NCI-H226 (cell line): Measurements from ENCODE around the gene NUP37.
"Not testable (repeated sequence)": the region's sequence is repeated elsewhere in the genome, so short reads cannot be mapped to it uniquely, and the experiment has no call there.

Experiments
- DNase-seq: peaks from one replicate; pipeline ENCODE4 v3.0.0-alpha.2; 2015

Gene NUP37

DNA sequence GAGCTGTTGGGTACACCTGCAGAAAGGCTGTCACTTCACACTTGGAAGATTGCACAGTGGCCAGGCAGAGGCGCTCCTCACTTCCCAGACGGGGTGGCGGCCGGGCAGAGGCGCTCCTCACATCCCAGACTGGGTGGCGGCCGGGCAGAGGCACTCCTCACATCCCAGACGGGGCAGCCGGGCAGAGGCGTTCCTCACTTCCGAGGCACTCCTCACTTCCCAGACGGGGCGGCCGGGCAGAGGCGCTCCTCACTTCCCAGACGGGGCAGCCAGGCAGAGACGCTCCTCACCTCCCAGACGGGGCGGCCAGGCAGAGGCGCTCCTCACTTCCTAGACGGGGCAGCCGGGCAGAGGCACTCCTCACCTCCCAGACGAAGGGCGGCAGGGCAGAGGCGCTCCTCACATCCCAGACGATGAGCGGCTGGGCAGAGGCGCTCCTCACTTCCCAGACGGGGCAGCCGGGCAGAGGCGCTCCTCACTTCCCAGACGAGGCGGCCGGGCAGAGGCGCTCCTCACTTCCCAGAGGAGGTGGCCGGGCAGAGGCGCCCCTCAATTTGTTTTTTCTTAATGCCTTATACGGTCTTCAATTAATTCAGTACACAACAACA lies 30.6 kb downstream of the NUP37 start:
- DNase-seq = not testable (repeated sequence)

DNA sequence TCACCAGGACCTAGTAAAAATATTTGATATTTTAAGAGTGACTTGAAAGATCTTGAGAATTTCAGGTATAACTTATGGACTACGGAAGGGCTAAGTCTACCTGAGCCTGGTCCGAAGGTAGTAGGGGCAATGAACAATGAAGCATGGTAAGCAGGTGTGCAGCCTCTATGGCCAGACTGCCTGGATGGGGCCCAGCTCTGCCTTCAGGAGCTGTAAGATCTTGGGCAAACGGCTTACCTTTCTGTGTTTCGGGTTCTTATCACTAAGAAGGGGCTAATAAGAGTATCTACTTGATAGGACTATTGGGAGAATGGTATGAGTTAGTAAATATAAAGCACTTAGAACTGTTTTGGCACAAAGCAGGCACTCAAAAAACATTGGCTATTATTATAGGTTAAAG lies 39.1 kb downstream of the NUP37 start:
- no peak for DNase-seq

- DNase-seq = not testable (repeated sequence)
Observed at GRCh38 chr12:102072092-102072491, 47.8 kb downstream of the NUP37 start.

DNA sequence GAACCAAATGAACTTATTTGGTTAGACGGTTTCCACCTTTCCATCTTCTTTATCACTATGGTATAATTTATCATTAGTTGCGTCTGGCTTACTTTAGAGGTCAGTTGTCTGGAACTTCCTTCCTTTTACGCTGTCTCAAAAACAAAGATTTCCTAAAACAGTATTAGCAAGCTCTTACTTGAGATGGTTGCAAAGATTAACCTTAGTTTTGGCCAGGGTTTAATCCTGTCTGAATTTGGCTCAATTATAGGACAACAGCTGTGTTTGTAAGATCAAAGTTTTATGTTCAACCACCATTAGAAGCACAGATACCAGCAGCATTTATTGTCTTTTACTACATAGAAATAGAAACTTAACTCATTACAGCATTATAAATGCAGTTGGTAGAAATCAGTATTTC lies 50.2 kb downstream of the NUP37 start:
- DNase-seq = no peak

DNA sequence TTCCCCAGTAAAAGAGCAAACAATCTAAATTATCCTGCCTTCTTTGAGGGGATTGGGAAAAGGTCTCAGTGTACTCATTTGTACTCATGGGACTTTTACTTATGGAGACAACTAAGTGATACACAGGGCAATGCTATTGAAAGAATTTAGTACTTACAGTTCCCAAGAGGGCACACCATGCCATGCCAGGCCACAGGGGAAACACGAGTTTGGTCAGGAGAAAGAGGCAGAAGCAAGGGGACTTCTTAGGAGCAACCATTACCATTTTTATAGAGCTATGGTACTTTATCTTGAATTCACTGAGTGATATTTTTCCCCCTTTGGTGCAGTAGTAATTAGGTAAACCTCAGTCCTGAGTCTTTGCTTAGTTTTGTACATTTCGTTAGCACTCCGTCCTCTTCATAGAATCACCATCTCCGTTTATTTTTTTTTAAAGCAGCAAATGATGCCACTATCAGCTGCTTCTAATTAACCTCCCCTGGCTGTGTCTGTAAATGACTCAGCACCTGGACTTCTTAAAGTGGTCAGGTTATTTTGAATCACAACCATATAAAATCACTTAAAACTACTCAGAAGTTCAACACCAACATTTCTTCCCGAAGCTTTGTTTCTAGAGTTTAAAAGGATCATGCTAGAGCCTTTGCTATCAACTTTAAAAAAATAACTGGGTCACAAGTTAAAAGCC lies 52.2 kb downstream of the NUP37 start:
- DNase-seq = no peak

DNA sequence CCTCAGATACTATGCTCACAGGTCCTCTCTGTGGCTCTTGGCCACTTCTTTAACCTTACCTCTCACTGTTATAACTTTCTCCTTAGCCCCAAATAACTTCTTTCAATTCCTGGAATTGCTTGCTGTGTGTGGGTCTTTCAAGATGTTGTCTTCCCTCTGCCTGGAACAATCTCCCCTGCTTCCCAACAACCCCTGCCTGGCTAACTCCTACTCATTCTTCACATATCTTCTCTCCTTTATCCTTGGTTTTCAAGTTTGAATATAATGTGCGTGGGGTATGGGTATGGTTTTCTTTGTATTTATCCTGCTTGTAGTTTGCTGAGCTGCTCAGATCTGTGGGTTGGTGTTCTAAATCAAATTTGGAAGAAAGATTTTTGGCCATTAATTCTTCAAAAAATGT lies 55.4 kb downstream of the NUP37 start:
- no peak for DNase-seq

GRCh38 chr12:102063069-102063468 lies 56.8 kb downstream of the NUP37 start:
- peak; percentile 28 for DNase-seq

DNA sequence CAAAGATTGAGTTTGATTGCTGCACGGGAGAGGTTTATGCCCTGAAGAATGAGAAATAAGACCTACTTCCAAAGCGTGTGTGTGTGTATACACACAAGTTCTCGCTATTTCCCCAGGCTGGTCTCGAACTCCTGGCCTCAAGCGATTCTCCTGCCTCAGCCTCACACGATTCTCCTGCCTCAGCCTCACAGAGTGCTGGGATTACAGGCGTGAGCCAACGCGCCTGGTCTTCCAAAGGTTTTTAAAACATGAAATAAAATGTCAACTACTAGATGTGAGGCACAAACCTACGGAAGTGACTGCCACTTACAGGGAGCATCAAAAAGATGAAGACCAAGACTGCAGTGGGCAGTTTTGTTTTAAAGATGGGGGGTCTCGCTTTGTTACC lies 57.5 kb downstream of the NUP37 start:
- DNase-seq = no peak

GRCh38 chr12:102061560-102062418 lies 58.1 kb downstream of the NUP37 start, which contains the start of gene WASHC3:
WASHC3 (minus strand) TSS chr12:102061991; CDS start chr12:102061962, 29 bp downstream.
- DNase-seq = peak; percentile 91

DNA sequence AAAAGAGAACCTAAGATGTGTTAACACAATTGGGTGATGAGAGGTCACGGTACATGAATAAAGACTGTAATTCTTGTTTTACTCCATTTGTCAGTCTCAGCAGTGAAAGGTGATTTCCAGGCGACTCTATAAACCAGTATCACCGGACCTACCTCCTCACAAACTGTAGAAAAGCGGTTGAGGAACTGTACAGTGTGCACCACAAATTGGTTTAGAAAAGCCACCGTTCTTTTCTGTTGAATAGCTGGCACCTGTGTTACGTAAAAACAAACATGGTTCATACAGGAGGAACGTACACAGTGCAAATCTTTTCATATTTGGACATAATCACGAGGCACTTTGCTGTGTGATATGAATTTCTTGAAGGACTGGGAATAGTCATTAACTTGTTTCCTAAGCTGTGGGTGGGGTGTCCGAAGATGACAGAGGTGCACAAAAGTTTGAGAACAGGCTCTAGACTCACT lies 58.8 kb downstream of the NUP37 start:
- no peak for DNase-seq

DNA sequence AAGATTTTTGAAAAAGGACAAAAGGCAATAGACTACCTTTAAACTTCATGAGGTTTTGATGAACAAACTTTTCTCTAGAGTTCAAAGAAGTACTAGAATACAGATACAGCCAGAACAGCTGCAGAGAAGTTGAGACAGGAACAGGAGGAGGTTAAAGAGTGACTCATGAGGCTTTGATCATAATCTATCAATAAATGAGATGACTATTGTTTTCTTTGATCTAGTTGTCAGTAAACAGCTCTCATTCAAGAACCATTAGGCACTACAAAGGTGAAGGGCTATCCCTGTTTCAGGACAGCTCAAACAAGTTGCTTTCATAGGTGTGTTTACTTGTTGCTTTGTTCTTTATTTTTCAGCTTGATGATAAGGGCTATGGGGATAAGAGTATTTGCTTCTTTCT lies 60.6 kb downstream of the NUP37 start:
- no peak for DNase-seq

GRCh38 chr12:102054345-102054744 lies 65.6 kb downstream of the NUP37 start:
- DNase-seq = no peak

DNA sequence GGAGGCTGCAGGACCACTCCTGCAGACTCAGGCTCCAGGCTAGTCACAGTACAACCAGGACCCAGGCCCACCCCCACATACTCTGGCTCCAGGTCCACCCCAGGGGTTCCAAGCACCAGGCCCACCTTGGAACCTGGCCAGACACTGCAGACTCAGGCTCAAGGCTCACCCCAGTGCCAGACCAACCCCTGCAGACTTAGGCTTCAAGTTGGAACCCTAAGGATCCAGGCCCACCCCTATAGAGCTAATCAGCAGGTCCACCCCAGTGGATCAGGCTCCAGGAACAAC lies 66.9 kb downstream of the NUP37 start:
- DNase-seq = no peak

- DNase-seq = no peak
Observed at GRCh38 chr12:102052192-102053061, 67.5 kb downstream of the NUP37 start.

GRCh38 chr12:102051431-102051965 lies 68.4 kb downstream of the NUP37 start:
- no peak for DNase-seq

DNA sequence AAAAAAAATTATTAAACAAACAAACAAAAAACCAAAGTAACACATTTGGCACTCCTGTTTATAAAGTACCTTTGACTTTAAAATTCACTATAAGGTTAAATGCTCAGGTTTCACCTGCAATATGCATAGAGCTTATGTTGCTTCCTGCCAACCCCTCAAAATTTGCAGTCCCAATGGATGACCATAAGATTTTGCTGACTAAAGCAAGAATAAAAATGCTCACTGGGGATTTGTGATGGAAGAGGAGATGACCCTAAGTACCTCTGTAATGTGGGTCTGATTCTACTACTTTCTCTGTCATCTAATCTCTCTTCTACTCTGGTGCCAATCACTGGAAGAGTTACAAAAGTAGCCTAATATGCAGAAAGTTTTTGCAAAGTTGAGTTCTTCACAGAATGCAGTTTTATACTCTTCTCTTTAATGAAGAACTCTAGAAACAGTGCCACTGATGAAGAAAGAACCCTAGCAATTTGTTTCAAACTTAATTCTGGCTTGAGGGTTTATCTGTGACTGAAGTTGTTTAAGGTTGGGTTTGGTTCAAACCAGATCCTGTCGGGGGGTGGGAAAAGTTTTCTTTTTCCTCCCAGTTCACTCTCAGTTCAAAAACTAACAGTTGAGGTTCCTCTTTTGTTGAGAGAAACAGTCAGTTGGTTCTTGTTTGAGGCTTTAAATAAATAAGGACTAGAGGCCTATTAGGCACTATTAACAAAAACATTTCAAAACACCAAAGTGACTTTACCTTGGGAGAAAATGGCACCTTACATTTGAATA lies 69.1 kb downstream of the NUP37 start:
- no peak for DNase-seq

GRCh38 chr12:102043928-102044327 lies 76.0 kb downstream of the NUP37 start:
- no peak for DNase-seq

- peak; percentile 70 for DNase-seq
Observed at GRCh38 chr12:102033991-102034745, 85.7 kb downstream of the NUP37 start.

DNA sequence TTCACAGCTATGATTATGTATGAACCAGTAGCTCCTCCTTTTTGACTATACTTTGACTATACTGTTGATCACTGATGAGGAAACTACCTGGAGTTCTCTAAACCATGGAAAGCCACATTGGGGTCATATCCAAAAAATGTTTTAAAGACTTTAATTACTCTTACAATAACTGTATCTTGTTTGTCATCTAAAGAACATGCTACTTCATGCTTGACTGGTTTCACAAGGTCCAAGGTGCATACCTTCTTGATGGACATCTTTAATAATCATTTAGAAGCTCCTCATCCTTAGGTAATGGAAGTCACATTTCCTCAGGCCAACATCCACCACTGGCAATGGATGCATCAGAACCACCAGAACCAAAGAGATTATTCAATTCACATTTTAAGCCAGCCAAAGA lies 88.1 kb downstream of the NUP37 start:
- no peak for DNase-seq

DNA sequence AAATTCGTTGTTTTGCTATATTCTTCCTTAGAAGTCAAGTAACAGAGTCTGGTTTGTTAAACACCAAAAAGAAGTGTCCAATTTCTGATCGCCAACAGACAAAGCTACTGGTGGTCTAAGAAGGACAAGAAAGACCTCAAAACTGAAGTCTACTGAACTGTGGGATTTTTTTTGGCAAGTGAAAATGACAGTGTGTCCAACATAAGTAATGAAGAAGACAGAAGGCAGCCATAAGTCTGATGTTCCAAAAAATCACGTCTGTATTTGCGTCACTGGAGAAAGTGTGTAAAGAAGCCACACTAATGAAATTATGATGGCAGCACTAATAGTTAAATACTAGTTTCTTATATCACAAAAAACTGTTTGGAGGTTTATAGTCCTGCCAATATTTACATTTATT lies 90.8 kb downstream of the NUP37 start:
- no peak for DNase-seq

- DNase-seq = no peak
Observed at GRCh38 chr12:102026728-102027127, 93.2 kb downstream of the NUP37 start.
